HCT116 (cell line): ENCODE measurements around the gene IRF2. TPM values are rescaled to one million over a fixed set of nuclear protein-coding genes. Genes with fewer than 3 reads are reported as not detected.

Experiments
- ATAC-seq: fragments of 200-7000 bp; cut with Tn5 transposase; 2 replicates; pipeline ENCODE4 v1.9.1; 2020; ENCODE audit warnings: mild to moderate bottlenecking, moderate library complexity
- BruUV-seq: library from RNA; stranded (reverse); fragments of 400-500 nt; replicated peaks from 2 replicates; lab custom pipeline; 2021; lab: Mats Ljungman, UMichigan
- CTCF ChIA-PET: fragments of 300-600 bp; sonication (Branson Sonifier 250); formaldehyde crosslinking; loops from one replicate; lab custom pipeline; 2021; ENCODE audit warnings: antibody characterized with exemption; lab: Charles Lee
- POLR2A ChIA-PET: fragments of 300-600, 350-600 bp; sonication (Branson Sonifier 250); formaldehyde crosslinking; loops from one replicate; lab custom pipeline; 2021; ENCODE audit warnings: antibody characterized with exemption; lab: Charles Lee
- RAD21 ChIA-PET, 2 experiments: fragments of 300-600 bp; sonication (Branson Sonifier 250); formaldehyde crosslinking; loops; one replicate each; lab custom pipeline; 2023; ENCODE audit warnings: low total read pairs in 2 of 2; ENCODE audit not compliant: uncharacterized antibody in 2 of 2, unreplicated experiment in 2 of 2, low non-redundant PET in 1 of 2; lab: Charles Lee
- DNase-seq: peaks from one replicate; pipeline ENCODE4 v3.0.0-alpha.2; 2010; ENCODE audit warnings: low read depth, low spot score
- H2AFZ ChIP-seq: fragments of 200-600 bp; shearing (Covaris generic), sonication (generic); 2 replicates; pipeline ENCODE4 v1.6.1; 2017; ENCODE audit warnings: low read depth, mixed run types, mixed read lengths, antibody characterized with exemption, low read length; ENCODE audit not compliant: poor library complexity, severe bottlenecking
- H3K27ac ChIP-seq: 2 replicates; pipeline ENCODE4 v1.5.1; 2012; ENCODE audit warnings: low read depth, low read length
- H3K27me3 ChIP-seq: fragments of 200-600 bp; sonication (generic); 2 replicates; pipeline ENCODE4 v1.6.1; 2016; ENCODE audit warnings: mixed run types, low read length, mixed read lengths; ENCODE audit not compliant: insufficient read depth
- H3K36me3 ChIP-seq, 2 experiments: fragments of 200-500 bp in 1 of 2; fragments of 200-600 bp in 1 of 2; sonication (Bioruptor generic) in 1 of 2; sonication (generic) in 1 of 2; 2 replicates each; pipeline versions ENCODE4 v1.5.1 to v1.6.1; 2014 to 2016; ENCODE audit warnings: low read length in 2 of 2, inconsistent platforms in 1 of 2, mixed read lengths in 1 of 2, mixed run types in 1 of 2; ENCODE audit not compliant: insufficient read depth in 2 of 2, control insufficient read depth in 1 of 2
- H3K4me1 ChIP-seq, 2 experiments: fragments of 200-600 bp in 1 of 2; sonication (generic) in 1 of 2; 2 replicates each; pipeline versions ENCODE4 v1.5.1 to v1.6.1; 2012 to 2017; ENCODE audit warnings: low read length in 2 of 2, inconsistent platforms in 1 of 2, mild to moderate bottlenecking in 1 of 2, mixed read lengths in 1 of 2, mixed run types in 1 of 2, moderate library complexity in 1 of 2; ENCODE audit not compliant: insufficient read depth in 2 of 2, control insufficient read depth in 1 of 2
- H3K4me2 ChIP-seq: fragments of 200-600 bp; sonication (generic); 2 replicates; pipeline ENCODE4 v1.6.1; 2017; ENCODE audit warnings: mixed run types, low read length, mixed read lengths
- H3K4me3 ChIP-seq, 2 experiments: fragments of 200-600 bp in 1 of 2; sonication (generic) in 1 of 2; replicated peaks in 1 of 2; 2 replicates each; pipeline ENCODE4 v1.5.1; 2011 to 2016; ENCODE audit warnings: low read length in 2 of 2, control low read depth in 1 of 2, low read depth in 1 of 2, mild to moderate bottlenecking in 1 of 2, mixed read lengths in 1 of 2, mixed run types in 1 of 2
- H3K79me2 ChIP-seq: fragments of 200-600 bp; sonication (generic); 2 replicates; pipeline ENCODE4 v1.6.1; 2017; ENCODE audit warnings: mild to moderate bottlenecking, mixed run types, low read length, moderate library complexity, mixed read lengths; ENCODE audit not compliant: insufficient read depth
- H3K9ac ChIP-seq: fragments of 200-600 bp; sonication (generic); 2 replicates; pipeline ENCODE4 v1.6.1; 2016; ENCODE audit warnings: low read length, mixed read lengths
- H3K9me2 ChIP-seq: fragments of 200-600 bp; sonication (generic), shearing (Covaris generic); 2 replicates; pipeline ENCODE4 v1.6.1; 2017; ENCODE audit warnings: mixed run types, mild to moderate bottlenecking, moderate library complexity; ENCODE audit not compliant: insufficient read depth
- H3K9me3 ChIP-seq, 2 experiments: fragments of 200-500 bp in 1 of 2; fragments of 200-600 bp in 1 of 2; sonication (Bioruptor generic) in 1 of 2; sonication (generic) in 1 of 2; 2 replicates each; pipeline ENCODE4 v1.6.1; 2014 to 2017; ENCODE audit warnings: low read length in 2 of 2, mixed read lengths in 2 of 2, inconsistent platforms in 1 of 2, low read depth in 1 of 2, mild to moderate bottlenecking in 1 of 2, mixed run types in 1 of 2, moderate library complexity in 1 of 2; ENCODE audit not compliant: control insufficient read depth in 1 of 2, insufficient read depth in 1 of 2
- H4K20me1 ChIP-seq: fragments of 200-600 bp; sonication (generic), shearing (Covaris generic); 2 replicates; pipeline ENCODE4 v1.6.1; 2017; ENCODE audit warnings: mixed run types, mild to moderate bottlenecking, moderate library complexity; ENCODE audit not compliant: insufficient read depth
- ATF3 ChIP-seq: IDR thresholded peaks from 2 replicates; pipeline ENCODE4 v1.6.1; 2012
- CBX3 ChIP-seq: IDR thresholded peaks from 2 replicates; pipeline ENCODE4 v1.6.1; 2012; ENCODE audit warnings: low read depth
- CEBPB ChIP-seq: IDR thresholded peaks from 2 replicates; pipeline ENCODE4 v1.6.1; 2012; ENCODE audit warnings: low read depth
- CTCF ChIP-seq, 3 experiments: fragments of 200-600 bp in 1 of 3; sonication (generic) in 1 of 3; IDR thresholded peaks in 2 of 3; conservative IDR thresholded peaks in 1 of 3; 2 replicates each; pipeline ENCODE4 v1.5.1; 2012 to 2017; ENCODE audit warnings: low read depth in 2 of 3, low read length in 2 of 3, antibody characterized with exemption in 1 of 3, borderline replicate concordance in 1 of 3, control low read depth in 1 of 3, mild to moderate bottlenecking in 1 of 3, mixed read lengths in 1 of 3, mixed run types in 1 of 3, moderate library complexity in 1 of 3; ENCODE audit not compliant: insufficient read depth in 1 of 3
- ELF1 ChIP-seq: IDR thresholded peaks from 2 replicates; pipeline ENCODE4 v1.6.1; 2012; ENCODE audit warnings: low read depth, borderline replicate concordance
- EZH2phosphoT487 ChIP-seq: fragments of 200-600 bp; IDR thresholded peaks from 2 replicates; pipeline ENCODE4 v1.6.1; 2018; ENCODE audit warnings: antibody characterized with exemption, borderline replicate concordance
- FOSL1 ChIP-seq: IDR thresholded peaks from 2 replicates; pipeline ENCODE4 v1.6.1; 2012; ENCODE audit warnings: low read depth
- POLR2A ChIP-seq: IDR thresholded peaks from 2 replicates; pipeline ENCODE4 v1.7.0; 2011; ENCODE audit warnings: borderline replicate concordance; ENCODE audit not compliant: insufficient read depth, insufficient read length; ENCODE audit errors: extremely low read depth
- SIN3A ChIP-seq: IDR thresholded peaks from 2 replicates; pipeline ENCODE4 v1.6.1; 2012; ENCODE audit warnings: low read depth
- TCF7L2 ChIP-seq: IDR thresholded peaks from 2 replicates; pipeline ENCODE4 v1.7.0; 2011; ENCODE audit warnings: borderline replicate concordance, inconsistent platforms; ENCODE audit not compliant: insufficient read depth, insufficient read length; ENCODE audit errors: extremely low read depth
- YY1 ChIP-seq: IDR thresholded peaks from 2 replicates; pipeline ENCODE4 v1.6.1; 2011; ENCODE audit warnings: low read length, low read depth, moderate library complexity, mild to moderate bottlenecking; ENCODE audit not compliant: insufficient replicate concordance; ENCODE audit errors: extremely low read depth
- ZBTB33 ChIP-seq: IDR thresholded peaks from 2 replicates; pipeline ENCODE4 v1.6.1; 2011; ENCODE audit warnings: mild to moderate bottlenecking, low read length, moderate library complexity; ENCODE audit not compliant: insufficient replicate concordance; ENCODE audit errors: extremely low read depth
- ZFX ChIP-seq: fragments of 450-650 bp; IDR thresholded peaks from 2 replicates; pipeline ENCODE4 v1.6.1; 2017
- ZNF274 ChIP-seq: fragments of 200-500 bp; sonication (Bioruptor generic); IDR thresholded peaks from 2 replicates; pipeline ENCODE4 v1.6.1; 2014; ENCODE audit warnings: mild to moderate bottlenecking, low read depth, low read length, inconsistent platforms
- intact Hi-C: fragments of 100-400 bp; cut with micrococcal nuclease; formaldehyde crosslinking; loops from 2 replicates; pipeline ENCODE4 v1.10.0; 2022
- total RNA-seq: library from RNA; stranded (reverse); gene quantifications from one replicate; pipeline ENCODE4 v1.2.1, GENCODE V29; 2021; ENCODE audit not compliant: unreplicated experiment

IRF2 gene
- total RNA-seq, 1 experiment from 2014 or later, result 10.6 TPM

GRCh38 chr4:184443318-184443717 lies 31.0 kb downstream of the IRF2 start:
- POLR2A ChIA-PET, result no interaction called here
- H3K9me2 ChIP-seq, result no peaks in the 10 kb centered on the region
- intact Hi-C loops, result no loop called here

GRCh38 chr4:184442314-184442635 lies 32.1 kb downstream of the IRF2 start:
- RAD21 ChIA-PET, result no interaction called here
- POLR2A ChIA-PET, result no interaction called here
- Histone ChIP-seq H3K36me3 (no peaks in the 10 kb centered on the region), H3K79me2 (no peaks in the 10 kb centered on the region), H4K20me1 (no peaks in the 10 kb centered on the region), H3K4me2 (no peak overlapping the region), H3K9ac (no peak overlapping the region), H2AFZ (no peak overlapping the region), H3K27me3 (no peaks in the 10 kb centered on the region), H3K9me3 (no peaks in the 10 kb centered on the region), H3K9me2 (no peaks in the 10 kb centered on the region), H3K4me1 (no peaks in the 10 kb centered on the region), H3K4me3 (no peak overlapping the region), H3K27ac (no peak overlapping the region)
- CTCF ChIA-PET, result no interaction called here
- no peak for DNase-seq
- intact Hi-C loops, result no loop called here
- ATAC-seq, result no peak
- BruUV-seq, result no TSS peak
- no peak for TF ChIP-seq TCF7L2
- no peak for TF ChIP-seq YY1
- TF ChIP-seq ZNF274, result no peak
- no peak for TF ChIP-seq SIN3A
- TF ChIP-seq ATF3, result no peak
- no peak for TF ChIP-seq EZH2phosphoT487
- no peak for TF ChIP-seq CBX3
- TF ChIP-seq ZBTB33, result no peak
- TF ChIP-seq FOSL1, result no peak

More at GRCh38 chr4:184443318-184443717, 31.0 kb downstream of the IRF2 start:
- Histone ChIP-seq H3K79me2 (no peaks in the 10 kb centered on the region), H3K9ac (no peak overlapping the region), H4K20me1 (no peaks in the 10 kb centered on the region), H3K9me3 (no peaks in the 10 kb centered on the region), H2AFZ (no peak overlapping the region), H3K4me1 (no peaks in the 10 kb centered on the region), H3K27me3 (no peaks in the 10 kb centered on the region), H3K36me3 (no peaks in the 10 kb centered on the region), H3K4me3 (no peak overlapping the region), H3K4me2 (no peak overlapping the region), H3K27ac (no peak overlapping the region)
- RAD21 ChIA-PET, result no interaction called here
- no peak for ATAC-seq
- no peak for DNase-seq
- no TSS peak for BruUV-seq
- CTCF ChIA-PET, result no interaction called here
- TF ChIP-seq YY1 (no peak), SIN3A (no peak), ZFX (no peak), CTCF (IDR thresholded peaks at IDR 0.05 in 2 of 3, conservative IDR thresholded peaks at IDR 0.05 in 1 of 3; ENCODE audit: borderline replicate concordance in 1 of 3, insufficient read depth in 1 of 3, low read depth in 2 of 3, low read length in 2 of 3) (no peak), ELF1 (no peak), FOSL1 (no peak), POLR2A (no peak), CEBPB (no peak), ZNF274 (no peak)
- TF ChIP-seq, all 23 proteins: peak for 0
